OCI-LY3 (cell line): Measurements from ENCODE around the gene FBXL3.

Experiments
- CTCF ChIP-seq: fragments of 200-600, 300-600 bp; sonication (generic); IDR thresholded peaks from 2 replicates; pipeline ENCODE4 v1.5.1; 2014; ENCODE audit warnings: antibody characterized with exemption, low read length, low read depth
- EZH2phosphoT487 ChIP-seq: fragments of 200-600 bp; shearing (Covaris generic); IDR thresholded peaks from 2 replicates; pipeline ENCODE4 v1.6.1; 2018; ENCODE audit warnings: antibody characterized with exemption, mixed run types, low read depth

GRCh38 chr13:77001540-77001939, 25.4 kb downstream of the FBXL3 start:
- no peak for TF ChIP-seq EZH2phosphoT487
- no peak for TF ChIP-seq CTCF
